HepG2 (cell line): ENCODE measurements around the gene RETN. TPM values are rescaled to one million over a fixed set of nuclear protein-coding genes. Genes with fewer than 3 reads are reported as not detected.

Source experiments
- GTF3A ChIP-seq: sonication (generic); formaldehyde crosslinking; conservative IDR thresholded peaks from 2 replicates; pipeline ENCODE4 v1.4.0; 2020; ENCODE audit warnings: mild to moderate bottlenecking, missing genetic modification reagents
- HBP1 ChIP-seq: IDR thresholded peaks from 2 replicates; pipeline ENCODE4 v1.6.1; 2016; ENCODE audit warnings: low read depth, control low read depth
- HMG20A ChIP-seq: IDR thresholded peaks from 2 replicates; pipeline ENCODE4 v1.6.1; 2016; ENCODE audit warnings: borderline replicate concordance
- HOXA5 ChIP-seq: sonication (generic); formaldehyde crosslinking; IDR thresholded peaks from 2 replicates; pipeline ENCODE4 v1.4.0; 2020; ENCODE audit warnings: missing genetic modification reagents
- KDM2A ChIP-seq: sonication (generic); formaldehyde crosslinking; IDR thresholded peaks from 2 replicates; pipeline ENCODE4 v1.4.0; 2020; ENCODE audit warnings: low read depth, missing genetic modification reagents, borderline replicate concordance
- KLF6 ChIP-seq: IDR thresholded peaks from 2 replicates; pipeline ENCODE4 v1.8.0; 2016; ENCODE audit warnings: missing biosample characterization, missing genetic modification reagents
- MAFF ChIP-seq: IDR thresholded peaks from 2 replicates; pipeline ENCODE4 v1.6.1; 2011; ENCODE audit warnings: low read depth, low read length, improper control_type of control experiment
- MBD4 ChIP-seq: IDR thresholded peaks from 2 replicates; pipeline ENCODE4 v1.6.1; 2012; ENCODE audit warnings: low read length, inconsistent platforms, borderline replicate concordance
- NFYB ChIP-seq: sonication (generic); formaldehyde crosslinking; IDR thresholded peaks from 2 replicates; pipeline ENCODE4 v1.4.0; 2020; ENCODE audit warnings: missing genetic modification reagents
- PPARG ChIP-seq: conservative IDR thresholded peaks from 2 replicates; pipeline ENCODE4 v1.6.1; 2016; ENCODE audit warnings: missing biosample characterization, missing genetic modification reagents
- PRPF4 ChIP-seq: fragments of 200-400 bp; formaldehyde crosslinking; IDR thresholded peaks from 2 replicates; pipeline ENCODE4 v1.6.1; 2016; ENCODE audit warnings: low read length, low read depth; ENCODE audit not compliant: poor library complexity, severe bottlenecking
- RARA ChIP-seq: IDR thresholded peaks from 2 replicates; pipeline ENCODE4 v1.6.1; 2016; ENCODE audit warnings: missing genetic modification reagents, missing compliant biosample characterization
- RARG ChIP-seq: sonication (generic); formaldehyde crosslinking; IDR thresholded peaks from 2 replicates; pipeline ENCODE4 v1.4.0; 2020; ENCODE audit warnings: low read depth, mild to moderate bottlenecking, missing genetic modification reagents
- RBM22 ChIP-seq: fragments of 200-400 bp; formaldehyde crosslinking; optimal IDR thresholded peaks from 2 replicates; pipeline ENCODE3; 2017; ENCODE audit warnings: mild to moderate bottlenecking, low read length, moderate library complexity
- SIX1 ChIP-seq: sonication (generic); formaldehyde crosslinking; IDR thresholded peaks from 2 replicates; pipeline ENCODE4 v1.4.0; 2020; ENCODE audit warnings: missing genetic modification reagents, borderline replicate concordance
- SIX4 ChIP-seq: sonication (generic); formaldehyde crosslinking; IDR thresholded peaks from 2 replicates; pipeline ENCODE4 v1.4.0; 2020; ENCODE audit warnings: missing genetic modification reagents
- SMYD3 ChIP-seq: sonication (generic); formaldehyde crosslinking; IDR thresholded peaks from 2 replicates; pipeline ENCODE4 v1.8.1; 2023; ENCODE audit warnings: mild to moderate bottlenecking, missing genetic modification reagents
- ZFP82 ChIP-seq: sonication (generic); formaldehyde crosslinking; IDR thresholded peaks from 2 replicates; pipeline ENCODE4 v1.5.1; 2020; ENCODE audit warnings: mild to moderate bottlenecking, missing genetic modification reagents, borderline replicate concordance
- ZNF33B ChIP-seq: sonication (generic); formaldehyde crosslinking; IDR thresholded peaks from 2 replicates; pipeline ENCODE4 v1.5.1; 2020; ENCODE audit warnings: mild to moderate bottlenecking, missing genetic modification reagents
- ZNF354B ChIP-seq: sonication (generic); formaldehyde crosslinking; IDR thresholded peaks from 2 replicates; pipeline ENCODE4 v1.8.0; 2022; ENCODE audit warnings: mild to moderate bottlenecking, missing genetic modification reagents
- ZNF878 ChIP-seq: sonication (generic); formaldehyde crosslinking; IDR thresholded peaks from 2 replicates; pipeline ENCODE4 v1.8.1; 2023; ENCODE audit warnings: mild to moderate bottlenecking, missing genetic modification reagents, moderate library complexity
- polyA plus RNA-seq, 8 experiments: library from polyadenylated mRNA; depleted of rRNA in 3 of 8; stranded (reverse) in 7 of 8; unstranded in 1 of 8; fragments of >200 nt; fragmentation: Illumina TruSeq in 4 of 8; extraction: Trizol in 4 of 8; gene quantifications; 2 replicates each; pipeline versions ENCODE4 v1.2.1 to v1.2.3, GENCODE V29; 2011 to 2016; ENCODE audit warnings: low read depth in 4 of 8, missing spikeins in 1 of 8, mixed read lengths in 1 of 8; ENCODE audit not compliant: insufficient read depth in 1 of 8
- total RNA-seq, 5 experiments: library from RNA; depleted of rRNA; stranded (reverse); fragments of >200 nt; fragmentation: Illumina TruSeq; extraction: Trizol; gene quantifications; 2 replicates each; pipeline ENCODE4 v1.2.3, GENCODE V29; 2016; ENCODE audit warnings: low read depth in 1 of 5
- TF ChIP-seq, protein P1 (sequence below): IDR thresholded peaks from 2 replicates; pipeline ENCODE4 v1.4.0; 2020; ENCODE audit warnings: mild to moderate bottlenecking, missing genetic modification reagents
- TF ChIP-seq, protein P2 (sequence below): sonication (generic); formaldehyde crosslinking; IDR thresholded peaks from 2 replicates; pipeline ENCODE4 v1.8.1; 2023; ENCODE audit warnings: missing genetic modification reagents, mild to moderate bottlenecking, borderline replicate concordance

RETN gene
- total and polyA plus RNA-seq, 2 of the 13 experiments (the other 11 are each of a cell fraction or from before 2014, with no cell fraction given) = not detected

- TF ChIP-seq, protein P1, sequence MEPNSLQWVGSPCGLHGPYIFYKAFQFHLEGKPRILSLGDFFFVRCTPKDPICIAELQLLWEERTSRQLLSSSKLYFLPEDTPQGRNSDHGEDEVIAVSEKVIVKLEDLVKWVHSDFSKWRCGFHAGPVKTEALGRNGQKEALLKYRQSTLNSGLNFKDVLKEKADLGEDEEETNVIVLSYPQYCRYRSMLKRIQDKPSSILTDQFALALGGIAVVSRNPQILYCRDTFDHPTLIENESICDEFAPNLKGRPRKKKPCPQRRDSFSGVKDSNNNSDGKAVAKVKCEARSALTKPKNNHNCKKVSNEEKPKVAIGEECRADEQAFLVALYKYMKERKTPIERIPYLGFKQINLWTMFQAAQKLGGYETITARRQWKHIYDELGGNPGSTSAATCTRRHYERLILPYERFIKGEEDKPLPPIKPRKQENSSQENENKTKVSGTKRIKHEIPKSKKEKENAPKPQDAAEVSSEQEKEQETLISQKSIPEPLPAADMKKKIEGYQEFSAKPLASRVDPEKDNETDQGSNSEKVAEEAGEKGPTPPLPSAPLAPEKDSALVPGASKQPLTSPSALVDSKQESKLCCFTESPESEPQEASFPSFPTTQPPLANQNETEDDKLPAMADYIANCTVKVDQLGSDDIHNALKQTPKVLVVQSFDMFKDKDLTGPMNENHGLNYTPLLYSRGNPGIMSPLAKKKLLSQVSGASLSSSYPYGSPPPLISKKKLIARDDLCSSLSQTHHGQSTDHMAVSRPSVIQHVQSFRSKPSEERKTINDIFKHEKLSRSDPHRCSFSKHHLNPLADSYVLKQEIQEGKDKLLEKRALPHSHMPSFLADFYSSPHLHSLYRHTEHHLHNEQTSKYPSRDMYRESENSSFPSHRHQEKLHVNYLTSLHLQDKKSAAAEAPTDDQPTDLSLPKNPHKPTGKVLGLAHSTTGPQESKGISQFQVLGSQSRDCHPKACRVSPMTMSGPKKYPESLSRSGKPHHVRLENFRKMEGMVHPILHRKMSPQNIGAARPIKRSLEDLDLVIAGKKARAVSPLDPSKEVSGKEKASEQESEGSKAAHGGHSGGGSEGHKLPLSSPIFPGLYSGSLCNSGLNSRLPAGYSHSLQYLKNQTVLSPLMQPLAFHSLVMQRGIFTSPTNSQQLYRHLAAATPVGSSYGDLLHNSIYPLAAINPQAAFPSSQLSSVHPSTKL = peak; percentile 33; the same call in 1 of the 2 replicates
- TF ChIP-seq, protein P2, sequence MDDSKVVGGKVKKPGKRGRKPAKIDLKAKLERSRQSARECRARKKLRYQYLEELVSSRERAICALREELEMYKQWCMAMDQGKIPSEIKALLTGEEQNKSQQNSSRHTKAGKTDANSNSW (CRISPR knock-in tag) = peak; percentile 55; the same call in 1 of the 2 replicates
- TF ChIP-seq KDM2A (peak; percentile 59), SIX4 (CRISPR knock-in tag) (no peak), MAFF (no peak), SMYD3 (CRISPR knock-in tag) (no peak), MBD4 (no peak), ZNF33B (CRISPR knock-in tag) (0 out of 2 replicates have a peak, but pooled peaks have one; percentile 48), HBP1 (CRISPR knock-in tag) (no peak), ZNF354B (CRISPR knock-in tag) (no peak), ZFP82 (peak; percentile 41; the same call in 1 of the 2 replicates), KLF6 (0 out of 2 replicates have a peak, but pooled peaks have one; percentile 27), GTF3A (CRISPR knock-in tag) (0 out of 2 replicates have a peak, but pooled peaks have one; percentile 39), ZNF878 (CRISPR knock-in tag) (no peak), NFYB (CRISPR knock-in tag) (no peak), HOXA5 (CRISPR knock-in tag) (0 out of 2 replicates have a peak, but pooled peaks have one; percentile 61), PPARG (peak; percentile 61; the same call in 1 of the 2 replicates), RBM22 (no peak), PRPF4 (no peak), HMG20A (no peak), SIX1 (no peak), RARG (CRISPR knock-in tag) (no peak), RARA (CRISPR knock-in tag) (no peak)
These were observed 11.9 kb downstream of the RETN start, which contains the start of gene TRAPPC5 (continued) for GRCh38 chr19:7680606-7681339.
